ENCODE data around the gene NDUFS8.

NDUFS8 gene

GRCh38 chr11:68035266-68035876 is 4.9 kb downstream of the NDUFS8 start:
- Histone ChIP-seq H3K27me3 (ENCODE audit: low read depth, low read length) (no peaks in the 10 kb centered on the region), H3K9me3 (ENCODE audit: control insufficient read depth in 1 of 2, low read length in 2 of 2) (no peaks in the 10 kb centered on the region), H3K36me3 (ENCODE audit: control insufficient read depth in 1 of 2, insufficient read depth in 2 of 2, low read length in 2 of 2) (peaks cover 6 to 20% of the 10 kb centered on the region in 2 donors), H3K4me1 (ENCODE audit: control insufficient read depth in 1 of 2, insufficient read depth in 2 of 2, low read length in 2 of 2) (peaks cover 13 to 54% of the 10 kb centered on the region in 2 donors), H3K4me3 (ENCODE audit: low read depth in 1 of 2, low read length in 2 of 2) (no peak overlapping the region), H3K27ac (ENCODE audit: low read length) (no peak overlapping the region)

- Histone ChIP-seq H3K4me3 (ENCODE audit: low read depth in 1 of 2, low read length in 2 of 2) (no peak overlapping the region), H3K4me1 (ENCODE audit: control insufficient read depth in 1 of 2, insufficient read depth in 2 of 2, low read length in 2 of 2) (peaks cover 13 to 59% of the 10 kb centered on the region in 2 donors), H3K36me3 (ENCODE audit: control insufficient read depth in 1 of 2, insufficient read depth in 2 of 2, low read length in 2 of 2) (peaks cover 6 to 20% of the 10 kb centered on the region in 2 donors), H3K27me3 (ENCODE audit: low read depth, low read length) (no peaks in the 10 kb centered on the region), H3K27ac (ENCODE audit: low read length) (peak overlapping the region; percentile 61), H3K9me3 (ENCODE audit: control insufficient read depth in 1 of 2, low read length in 2 of 2) (no peaks in the 10 kb centered on the region)
Observed at GRCh38 chr11:68036141-68036716, 5.7 kb downstream of the NDUFS8 start.

- H3K27ac ChIP-seq (ENCODE audit: low read length), result peak overlapping the region; percentile 61
- no peaks in the 10 kb centered on the region for H3K9me3 ChIP-seq (ENCODE audit: control insufficient read depth in 1 of 2, low read length in 2 of 2)
- peaks cover 6 to 20% of the 10 kb centered on the region in 2 donors for H3K36me3 ChIP-seq (ENCODE audit: control insufficient read depth in 1 of 2, insufficient read depth in 2 of 2, low read length in 2 of 2)
- H3K4me3 ChIP-seq (ENCODE audit: low read depth in 1 of 2, low read length in 2 of 2), result peak overlapping the region in 1 of 2 donors; percentile 16
- no peaks in the 10 kb centered on the region for H3K27me3 ChIP-seq (ENCODE audit: low read depth, low read length)
- H3K4me1 ChIP-seq (ENCODE audit: control insufficient read depth in 1 of 2, insufficient read depth in 2 of 2, low read length in 2 of 2), result peaks cover 10 to 59% of the 10 kb centered on the region in 2 donors
Observed at GRCh38 chr11:68036717-68037239, 6.3 kb downstream of the NDUFS8 start.

- Histone ChIP-seq H3K36me3 (ENCODE audit: control insufficient read depth in 1 of 2, insufficient read depth in 2 of 2, low read length in 2 of 2) (peaks cover 6 to 17% of the 10 kb centered on the region in 2 donors), H3K27ac (ENCODE audit: low read length) (peak overlapping the region; percentile 61), H3K4me1 (ENCODE audit: control insufficient read depth in 1 of 2, insufficient read depth in 2 of 2, low read length in 2 of 2) (peaks cover 7 to 50% of the 10 kb centered on the region in 2 donors), H3K27me3 (ENCODE audit: low read depth, low read length) (no peaks in the 10 kb centered on the region), H3K9me3 (ENCODE audit: control insufficient read depth in 1 of 2, low read length in 2 of 2) (no peaks in the 10 kb centered on the region), H3K4me3 (ENCODE audit: low read depth in 1 of 2, low read length in 2 of 2) (peak overlapping the region in 1 of 2 donors; percentile 87)
Observed at GRCh38 chr11:68037411-68038225, 7.1 kb downstream of the NDUFS8 start.

- Histone ChIP-seq H3K4me1 (ENCODE audit: control insufficient read depth in 1 of 2, insufficient read depth in 2 of 2, low read length in 2 of 2) (peaks cover 7 to 48% of the 10 kb centered on the region in 2 donors), H3K9me3 (ENCODE audit: control insufficient read depth in 1 of 2, low read length in 2 of 2) (no peaks in the 10 kb centered on the region), H3K27me3 (ENCODE audit: low read depth, low read length) (no peaks in the 10 kb centered on the region), H3K27ac (ENCODE audit: low read length) (peak overlapping the region; percentile 92), H3K4me3 (ENCODE audit: low read depth in 1 of 2, low read length in 2 of 2) (peak overlapping the region; percentile 87 to 88), H3K36me3 (ENCODE audit: control insufficient read depth in 1 of 2, insufficient read depth in 2 of 2, low read length in 2 of 2) (peaks cover 6 to 17% of the 10 kb centered on the region in 2 donors)
Observed at GRCh38 chr11:68038226-68038717, 7.8 kb downstream of the NDUFS8 start.

GRCh38 chr11:68038718-68039525 is 8.4 kb downstream of the NDUFS8 start, which contains the start of gene TCIRG1:
TCIRG1 (plus strand) TSS chr11:68039025; CDS start chr11:68041272, 2,247 bp downstream.
- Histone ChIP-seq H3K27me3 (ENCODE audit: low read depth, low read length) (no peaks in the 10 kb centered on the region), H3K9me3 (ENCODE audit: control insufficient read depth in 1 of 2, low read length in 2 of 2) (no peaks in the 10 kb centered on the region), H3K36me3 (ENCODE audit: control insufficient read depth in 1 of 2, insufficient read depth in 2 of 2, low read length in 2 of 2) (peaks cover 4 to 22% of the 10 kb centered on the region in 2 donors), H3K4me1 (ENCODE audit: control insufficient read depth in 1 of 2, insufficient read depth in 2 of 2, low read length in 2 of 2) (peaks cover 7 to 48% of the 10 kb centered on the region in 2 donors), H3K27ac (ENCODE audit: low read length) (peak within 1 kb of the TSS; percentile 92), H3K4me3 (ENCODE audit: low read depth in 1 of 2, low read length in 2 of 2) (peak within 1 kb of the TSS; percentile 87 to 88)

GRCh38 chr11:68039526-68040086 is 9.1 kb downstream of the NDUFS8 start:
- Histone ChIP-seq H3K4me3 (ENCODE audit: low read depth in 1 of 2, low read length in 2 of 2) (peak overlapping the region; percentile 87 to 88), H3K36me3 (ENCODE audit: control insufficient read depth in 1 of 2, insufficient read depth in 2 of 2, low read length in 2 of 2) (peaks cover 4 to 29% of the 10 kb centered on the region in 2 donors), H3K9me3 (ENCODE audit: control insufficient read depth in 1 of 2, low read length in 2 of 2) (no peaks in the 10 kb centered on the region), H3K27ac (ENCODE audit: low read length) (peak overlapping the region; percentile 92), H3K4me1 (ENCODE audit: control insufficient read depth in 1 of 2, insufficient read depth in 2 of 2, low read length in 2 of 2) (peaks cover 7 to 48% of the 10 kb centered on the region in 2 donors), H3K27me3 (ENCODE audit: low read depth, low read length) (no peaks in the 10 kb centered on the region)

DNA sequence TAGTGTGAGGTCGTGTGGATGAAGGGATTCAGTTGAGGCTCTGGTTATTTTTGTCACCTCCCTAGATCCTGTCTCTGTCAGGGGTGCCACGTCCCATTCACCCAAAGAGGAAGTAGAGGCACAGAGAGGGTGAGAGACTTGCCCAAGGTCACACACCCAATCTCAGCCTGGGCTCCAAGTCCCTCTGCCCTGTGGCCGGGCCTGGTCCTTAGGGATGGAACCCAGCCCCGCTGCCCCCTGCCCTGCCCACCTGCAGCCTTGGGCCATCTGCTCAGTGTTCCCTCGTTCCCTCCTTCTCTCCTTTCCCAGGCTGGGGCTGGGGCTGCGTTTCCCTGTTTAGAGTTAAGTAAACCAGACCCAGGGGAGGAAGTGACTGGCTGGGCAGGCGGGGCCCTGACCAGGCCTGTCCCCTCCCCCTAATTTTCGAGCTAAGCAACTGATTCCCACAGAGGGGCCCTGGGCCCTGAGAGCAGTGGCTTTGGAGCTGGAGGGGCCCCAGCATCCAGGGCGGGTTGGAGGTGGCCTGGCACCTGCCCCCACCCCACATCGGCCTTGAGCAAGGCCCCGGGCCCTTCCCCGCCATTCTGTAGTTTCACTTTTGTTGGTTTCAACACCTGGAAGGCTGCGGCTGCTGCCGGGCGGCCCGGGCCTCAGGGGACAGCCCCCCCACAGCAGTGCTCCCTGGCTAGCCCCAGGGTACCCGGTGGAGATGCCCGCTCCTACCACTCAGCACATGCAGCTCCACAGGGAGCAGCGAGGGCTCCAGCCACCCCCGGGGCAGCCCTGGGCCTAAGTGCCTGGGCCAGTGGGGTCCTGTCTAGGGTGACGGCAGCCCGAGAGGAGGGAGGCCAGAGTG is 9.8 kb downstream of the NDUFS8 start:
- peaks cover 11 to 37% of the 10 kb centered on the region in 2 donors for H3K36me3 ChIP-seq (ENCODE audit: control insufficient read depth in 1 of 2, insufficient read depth in 2 of 2, low read length in 2 of 2)
- H3K4me3 ChIP-seq (ENCODE audit: low read depth in 1 of 2, low read length in 2 of 2), result peak overlapping the region; percentile 87 to 88
- no peaks in the 10 kb centered on the region for H3K9me3 ChIP-seq (ENCODE audit: control insufficient read depth in 1 of 2, low read length in 2 of 2)
- H3K27me3 ChIP-seq (ENCODE audit: low read depth, low read length), result no peaks in the 10 kb centered on the region
- peak overlapping the region; percentile 92 for H3K27ac ChIP-seq (ENCODE audit: low read length)
- peaks cover 7 to 47% of the 10 kb centered on the region in 2 donors for H3K4me1 ChIP-seq (ENCODE audit: control insufficient read depth in 1 of 2, insufficient read depth in 2 of 2, low read length in 2 of 2)

- Histone ChIP-seq H3K36me3 (ENCODE audit: control insufficient read depth in 1 of 2, insufficient read depth in 2 of 2, low read length in 2 of 2) (peaks cover 11 to 39% of the 10 kb centered on the region in 2 donors), H3K9me3 (ENCODE audit: control insufficient read depth in 1 of 2, low read length in 2 of 2) (no peaks in the 10 kb centered on the region), H3K27me3 (ENCODE audit: low read depth, low read length) (no peaks in the 10 kb centered on the region), H3K4me1 (ENCODE audit: control insufficient read depth in 1 of 2, insufficient read depth in 2 of 2, low read length in 2 of 2) (peaks cover 7 to 44% of the 10 kb centered on the region in 2 donors), H3K4me3 (ENCODE audit: low read depth in 1 of 2, low read length in 2 of 2) (peak overlapping the region; percentile 87 to 88), H3K27ac (ENCODE audit: low read length) (peak overlapping the region; percentile 92)
Observed at GRCh38 chr11:68040957-68041591, 10.6 kb downstream of the NDUFS8 start.
